GM19324 (cell line): ENCODE results near the gene MINDY4.

Source experiments
- ATAC-seq: cut with Tn5 transposase; IDR thresholded peaks from one replicate; pipeline ENCODE4 v1.9.1; 2021; ENCODE audit warnings: mild to moderate bottlenecking, moderate library complexity; ENCODE audit not compliant: unreplicated experiment, low FRiP score

The MINDY4 gene

GRCh38 chr7:30846378-30846777 lies 75.2 kb downstream of the MINDY4 start:
- no peak for ATAC-seq

GRCh38 chr7:30848121-30848855 lies 77.1 kb downstream of the MINDY4 start:
- ATAC-seq, result no peak

- ATAC-seq, result no peak
These were observed 78.3 kb downstream of the MINDY4 start for GRCh38 chr7:30849565-30849964.

DNA sequence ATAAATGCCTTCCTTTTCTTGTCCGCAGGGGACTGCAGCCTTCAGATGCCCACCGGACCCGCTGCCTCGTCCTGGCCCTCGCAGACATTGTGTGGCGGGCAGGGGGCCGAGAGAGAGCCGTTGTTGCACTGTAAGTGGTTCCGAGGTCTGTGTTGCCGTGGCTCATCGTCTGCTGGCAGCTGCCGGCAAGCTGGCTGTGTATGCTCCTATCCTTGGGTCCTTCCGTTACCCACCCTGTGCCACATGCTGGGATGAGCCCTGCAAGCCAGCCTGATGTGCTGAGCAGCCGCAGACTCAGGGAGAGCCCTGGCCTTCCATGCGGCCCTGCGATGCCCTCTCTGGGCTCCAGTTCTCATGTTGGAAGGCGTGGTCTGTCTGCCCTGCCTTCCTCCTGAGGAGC lies 79.2 kb downstream of the MINDY4 start:
- ATAC-seq, result no peak

GRCh38 chr7:30851651-30852307 lies 80.6 kb downstream of the MINDY4 start:
- no peak for ATAC-seq

- no peak for ATAC-seq
These were observed 81.1 kb downstream of the MINDY4 start for GRCh38 chr7:30852308-30852684.

DNA sequence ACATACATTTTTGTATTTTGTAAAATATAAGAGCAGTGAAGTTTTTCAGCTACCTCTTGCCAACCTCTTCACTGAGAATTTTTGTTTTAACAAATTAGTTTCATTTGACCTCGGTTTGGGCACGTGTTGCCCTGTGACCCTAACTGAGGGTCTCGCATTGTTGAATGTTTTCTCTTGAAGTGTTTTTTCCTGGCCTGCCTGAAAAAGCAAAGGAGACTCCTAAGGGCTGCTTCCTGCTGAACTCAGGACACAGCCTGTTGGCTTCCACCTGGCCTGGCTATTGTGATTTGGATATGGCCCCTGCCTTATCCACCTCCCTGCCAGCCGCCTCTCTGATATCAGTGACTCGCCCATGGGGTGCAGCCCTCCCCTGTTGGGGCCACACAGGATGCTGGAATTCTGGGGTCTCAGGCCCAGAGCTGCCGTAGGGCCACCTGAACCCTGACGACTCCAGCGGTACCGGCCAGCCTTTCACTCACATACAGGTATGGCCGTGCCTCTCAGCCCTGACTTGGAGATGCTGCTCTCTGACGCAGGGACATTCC lies 81.6 kb downstream of the MINDY4 start:
- ATAC-seq, result no peak

GRCh38 chr7:30853576-30853975 lies 82.4 kb downstream of the MINDY4 start:
- ATAC-seq, result no peak

GRCh38 chr7:30855936-30856335 lies 84.7 kb downstream of the MINDY4 start:
- ATAC-seq, result no peak

DNA sequence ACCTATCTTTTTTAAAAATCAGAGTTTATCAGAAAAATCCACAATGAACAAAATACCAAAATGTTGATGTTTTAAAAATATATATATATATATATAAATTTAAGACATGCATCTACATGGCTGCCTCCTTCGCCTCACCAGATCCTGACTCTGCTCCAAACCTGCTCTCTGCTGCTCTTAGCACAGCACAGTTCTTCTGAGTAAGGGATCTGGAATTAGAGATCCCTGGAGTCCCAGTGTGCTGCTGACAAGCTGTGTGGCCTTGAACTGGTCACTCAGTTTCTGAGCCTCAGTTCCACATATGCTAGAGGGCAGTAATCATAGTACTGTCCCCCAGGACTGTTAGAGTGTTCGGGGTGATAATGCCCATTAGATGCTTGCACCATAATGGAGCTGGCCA lies 87.4 kb downstream of the MINDY4 start:
- ATAC-seq, result no peak

GRCh38 chr7:30859202-30859939 lies 88.2 kb downstream of the MINDY4 start:
- no peak for ATAC-seq

- ATAC-seq, result no peak
These were observed 88.8 kb downstream of the MINDY4 start for GRCh38 chr7:30859940-30860496.

GRCh38 chr7:30861612-30862011 lies 90.4 kb downstream of the MINDY4 start:
- no peak for ATAC-seq

DNA sequence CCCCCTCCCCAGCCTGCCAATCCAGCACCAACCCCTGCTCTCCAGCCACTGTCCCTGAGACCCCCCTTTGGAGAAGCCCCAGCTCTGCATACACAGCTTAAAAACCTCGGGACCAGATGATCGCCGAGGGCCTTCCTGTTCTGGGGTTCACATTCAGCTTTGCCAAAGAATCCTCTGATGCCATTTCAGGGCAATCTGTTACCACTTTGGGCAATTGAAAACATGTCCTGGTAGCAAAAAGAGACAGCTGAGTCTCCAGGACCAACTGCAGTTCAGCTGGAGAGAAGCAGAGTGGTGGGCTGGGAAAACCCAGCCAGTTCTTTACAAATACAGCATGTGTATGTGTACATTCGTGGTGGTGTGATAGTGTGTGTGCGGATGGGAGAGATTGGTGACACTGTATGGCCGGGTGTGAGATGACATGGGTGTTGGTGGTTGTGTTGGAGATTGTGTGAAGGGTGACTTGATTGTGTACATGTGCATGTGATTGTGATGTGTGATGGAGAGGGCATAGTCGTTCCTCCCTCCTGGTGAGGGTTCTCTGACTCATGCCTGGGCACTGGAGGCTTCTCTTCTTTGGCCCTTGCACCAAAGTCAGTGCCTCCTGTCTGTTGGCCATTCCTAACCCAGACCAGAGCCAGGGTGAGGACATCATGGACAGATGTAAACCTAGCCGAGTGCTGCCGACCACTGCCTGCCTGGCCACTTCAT lies 91.9 kb downstream of the MINDY4 start:
- ATAC-seq, result no peak

DNA sequence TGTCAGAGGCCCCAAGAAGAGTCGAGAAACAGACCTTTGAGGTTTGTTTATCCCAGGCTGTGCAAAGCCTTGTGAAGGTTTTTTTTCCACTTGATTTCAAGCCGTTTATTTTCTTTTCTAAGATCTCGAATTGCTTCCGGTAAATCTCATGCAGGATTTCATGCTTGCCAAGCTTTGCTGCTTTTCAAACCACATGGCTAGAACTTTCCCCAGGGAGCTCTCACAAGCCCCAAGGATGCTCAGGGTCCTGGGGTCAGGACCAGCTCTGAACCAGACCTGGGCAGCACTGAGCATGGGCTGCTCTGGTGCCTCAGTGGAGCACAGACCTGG lies 92.5 kb downstream of the MINDY4 start:
- no peak for ATAC-seq

DNA sequence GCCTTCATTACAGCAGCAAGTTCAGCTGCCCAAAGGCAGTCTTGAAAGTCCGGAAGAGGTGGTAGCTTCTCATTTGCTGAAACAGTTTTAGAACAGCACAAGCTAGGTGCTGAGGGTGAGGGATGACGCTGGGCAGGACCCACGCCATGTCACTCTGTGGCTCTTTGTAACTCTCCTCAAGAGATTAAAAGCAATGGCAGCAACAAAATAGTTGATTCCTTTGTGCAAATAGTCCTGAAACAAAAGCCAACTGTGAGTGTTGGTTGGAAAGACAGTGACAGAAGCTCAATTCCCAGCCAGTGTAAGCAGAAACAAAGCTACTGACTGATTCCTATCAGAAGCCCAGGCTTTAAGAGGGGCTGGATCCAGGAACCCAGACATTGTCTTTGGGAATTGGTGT lies 92.9 kb downstream of the MINDY4 start:
- ATAC-seq, result no peak

DNA sequence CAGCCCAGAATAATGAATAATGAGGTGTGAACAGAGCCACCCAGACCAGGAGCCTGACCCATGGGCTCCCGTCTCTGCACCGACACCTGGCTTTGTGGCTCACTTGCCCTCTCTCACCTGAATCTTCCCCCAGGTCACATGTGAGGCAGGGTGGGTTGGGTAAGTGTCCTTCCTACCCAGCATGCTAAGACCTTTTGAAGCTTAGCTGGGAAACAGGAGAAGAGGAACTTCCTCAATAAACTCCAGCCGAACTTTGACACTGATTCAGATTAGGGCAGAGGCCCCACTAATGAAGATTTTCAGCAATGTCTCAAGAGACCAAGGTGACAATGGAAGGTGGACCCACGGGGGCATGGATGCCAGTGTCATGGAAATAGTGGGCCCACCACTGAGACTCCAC lies 93.9 kb downstream of the MINDY4 start:
- ATAC-seq, result no peak

DNA sequence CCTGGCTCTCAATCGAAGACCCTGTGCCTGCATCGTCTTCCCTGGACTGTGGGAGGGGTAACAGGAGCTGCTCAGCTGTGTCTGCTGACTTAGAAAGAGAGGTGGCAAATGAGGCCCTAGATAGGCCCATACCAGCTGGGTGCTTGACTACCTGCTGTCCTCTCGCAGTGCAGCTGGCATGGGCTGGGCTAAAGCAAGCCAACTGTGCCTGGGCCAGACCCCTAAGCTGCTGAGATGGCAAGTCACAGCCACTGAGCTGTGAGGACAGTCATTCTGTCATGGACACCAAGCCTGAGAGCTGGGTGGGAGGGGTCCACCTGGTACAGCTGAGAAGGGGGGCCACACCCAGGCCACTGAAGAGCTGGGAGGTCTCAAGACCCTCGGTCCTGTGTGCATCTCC lies 94.6 kb downstream of the MINDY4 start:
- no peak for ATAC-seq

- no peak for ATAC-seq
These were observed 95.7 kb downstream of the MINDY4 start for GRCh38 chr7:30866939-30867338.

DNA sequence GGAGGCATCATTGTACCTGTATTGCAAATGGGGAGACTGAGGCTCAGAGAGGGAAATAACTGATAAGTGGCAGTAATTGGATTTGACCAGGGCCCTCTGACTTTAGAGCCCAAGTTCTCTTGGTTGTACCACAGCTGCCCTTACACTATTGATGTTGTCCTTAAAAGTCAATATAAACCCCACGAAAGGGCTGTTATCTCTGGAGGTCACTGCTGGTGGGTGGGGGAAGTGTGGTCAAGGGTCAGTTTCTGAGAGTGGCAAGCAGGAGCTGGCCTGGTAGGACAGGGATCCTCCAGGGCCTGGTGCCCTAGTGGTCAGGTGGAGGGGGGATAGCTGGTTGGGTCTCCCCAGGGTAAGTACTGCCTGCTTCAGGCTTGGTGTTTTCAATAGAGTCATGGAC lies 96.3 kb downstream of the MINDY4 start:
- no peak for ATAC-seq
